Activated CD4-positive, CD25-positive, alpha-beta regulatory T cell treated with anti-CD3 and anti-CD28 coated beads, Interleukin-2, amount 50 U/mL, for 16 hours (primary cell): Measurements from ENCODE around the gene CRHR1.

Experiments used
- DNase-seq: peaks from one replicate; pipeline ENCODE4 v3.0.0-alpha.2; 2020; ENCODE audit warnings: low read depth, low spot score

CRHR1 gene

DNA sequence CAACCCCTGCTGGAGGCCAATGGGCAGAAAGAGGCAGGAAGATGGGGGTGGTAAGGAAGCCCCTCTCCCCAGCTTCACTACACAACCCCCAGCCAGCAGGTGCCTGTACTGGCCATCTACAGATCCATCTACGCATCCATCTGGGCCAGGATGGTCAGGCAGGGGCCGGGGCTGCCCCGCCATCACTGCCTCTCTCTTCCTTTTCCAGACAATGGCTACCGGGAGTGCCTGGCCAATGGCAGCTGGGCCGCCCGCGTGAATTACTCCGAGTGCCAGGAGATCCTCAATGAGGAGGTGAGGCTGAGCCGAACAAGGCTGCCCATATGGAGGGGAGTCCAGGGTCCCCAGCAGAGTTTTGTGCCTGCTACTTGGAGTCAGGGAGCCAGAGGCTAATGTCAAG lies 37.0 kb downstream of the CRHR1 start:
- DNase-seq: no peak

DNA sequence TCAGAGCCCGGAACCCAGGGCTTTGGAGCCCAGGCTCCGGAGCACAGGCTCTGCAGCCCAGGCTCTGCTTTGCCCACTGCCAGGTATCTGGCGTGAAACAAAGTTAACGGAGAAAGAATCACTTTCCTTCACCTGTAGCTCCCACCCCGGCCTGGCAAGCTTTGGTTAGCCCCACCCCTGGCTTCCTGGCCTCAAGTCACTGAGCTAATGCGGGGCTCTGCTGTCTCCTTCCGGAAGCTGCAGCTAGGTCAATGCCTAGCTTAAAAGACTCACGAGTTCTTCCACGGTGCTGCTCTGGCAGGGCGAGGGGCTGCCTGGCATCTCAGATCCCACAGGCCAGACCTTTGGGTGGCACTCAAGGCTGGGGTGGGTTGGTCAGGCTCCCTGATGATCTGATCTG lies 39.5 kb downstream of the CRHR1 start:
- no peak for DNase-seq

DNA sequence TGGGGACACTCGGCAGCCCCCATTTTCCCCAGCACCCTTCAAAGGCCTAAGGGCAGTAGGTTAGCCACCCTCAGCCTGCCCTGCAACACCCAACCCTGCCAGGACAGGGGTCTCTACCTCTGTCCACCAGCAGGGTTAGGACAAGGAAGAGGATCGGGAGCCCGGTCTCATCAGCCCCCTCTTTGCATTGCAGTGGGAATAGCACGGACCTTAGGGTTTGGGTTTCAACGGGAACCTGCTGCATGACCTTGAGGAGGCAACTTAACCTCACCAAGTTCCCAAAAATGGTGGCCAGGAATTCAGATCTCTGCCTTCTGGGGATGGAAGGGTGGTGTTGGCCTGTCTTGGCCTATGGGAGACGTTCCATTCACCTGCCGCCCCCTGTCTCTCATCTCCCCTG lies 40.4 kb downstream of the CRHR1 start:
- no peak for DNase-seq

DNA sequence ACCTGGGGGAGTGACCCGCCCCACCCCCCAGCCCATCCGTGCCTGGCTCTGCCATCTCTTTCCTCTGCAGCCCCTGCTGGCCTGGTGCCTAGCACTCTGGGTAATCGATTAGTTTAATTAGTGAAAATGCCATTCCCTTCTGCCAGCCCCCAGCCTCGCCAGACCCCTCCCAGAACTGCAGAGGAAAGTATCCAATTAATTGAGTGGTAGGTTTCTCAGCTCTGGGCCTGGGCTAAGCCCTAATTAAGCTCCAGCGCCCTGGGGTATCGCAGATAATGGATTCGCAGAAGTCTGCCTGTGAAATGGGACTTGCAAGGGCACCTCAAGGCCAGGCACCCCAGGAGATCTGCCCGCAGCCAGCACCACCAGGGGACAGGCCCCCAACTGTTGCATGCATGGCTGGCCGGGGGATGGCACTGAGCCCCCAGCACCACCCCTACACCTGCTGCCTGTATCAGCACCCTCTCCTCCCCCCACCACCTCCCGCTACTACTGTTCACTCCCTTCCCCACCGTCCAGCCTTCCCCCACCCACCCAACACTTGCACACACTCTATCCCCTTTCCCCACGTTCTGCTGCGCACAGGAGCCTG lies 40.9 kb downstream of the CRHR1 start:
- DNase-seq: no peak

DNA sequence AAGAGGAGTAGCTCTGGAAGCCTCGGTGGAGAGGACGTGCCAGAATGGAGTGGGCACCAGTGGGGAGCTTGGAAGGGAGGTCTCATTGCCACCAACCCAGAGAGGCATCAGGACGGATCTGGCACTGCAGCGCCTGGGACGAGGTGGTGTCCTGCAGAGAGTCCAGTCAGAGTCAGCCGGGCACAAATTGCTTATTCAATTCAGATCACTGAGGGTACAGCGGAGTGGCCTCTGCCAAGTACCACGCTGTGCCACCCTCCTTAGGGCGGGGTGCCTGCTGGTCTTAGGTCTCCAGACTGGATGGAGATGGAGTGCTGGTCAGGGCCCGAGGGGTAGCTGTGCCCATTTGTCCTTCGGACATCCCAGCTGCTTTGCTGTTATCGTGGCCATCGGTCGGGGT lies 41.7 kb downstream of the CRHR1 start:
- no peak for DNase-seq

DNA sequence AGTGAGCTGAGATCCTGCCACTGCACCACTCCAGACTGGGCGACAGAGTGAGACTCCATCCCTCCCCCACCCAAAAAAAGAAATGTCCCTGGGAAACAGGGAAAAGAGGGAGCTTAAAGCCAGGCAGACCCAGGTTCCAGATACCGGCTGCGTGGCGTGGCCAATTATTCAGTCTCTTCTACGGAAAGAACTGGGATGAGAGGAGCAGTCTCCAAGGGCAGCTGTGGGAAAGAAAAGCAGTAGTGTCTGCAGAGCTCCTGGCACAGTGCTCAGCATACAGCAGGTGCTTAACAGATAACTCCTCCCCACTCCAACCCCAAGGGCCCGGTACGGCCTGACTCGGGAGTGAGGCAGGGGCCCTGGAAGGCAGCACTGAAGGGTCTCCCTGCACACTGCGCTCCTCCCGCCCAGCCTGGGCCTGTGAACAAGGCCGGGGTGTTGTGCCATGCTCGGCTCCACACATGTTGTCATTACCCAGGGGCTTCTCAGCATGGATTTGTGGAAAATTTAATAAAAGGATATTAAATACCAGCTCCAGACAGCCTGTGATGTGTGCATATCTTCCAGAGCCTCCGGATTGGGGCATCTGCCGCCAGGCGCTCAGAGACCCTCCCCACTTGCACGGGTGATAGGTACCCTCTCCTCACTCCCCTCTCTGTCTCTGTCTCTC lies 42.9 kb downstream of the CRHR1 start:
- DNase-seq: no peak

DNA sequence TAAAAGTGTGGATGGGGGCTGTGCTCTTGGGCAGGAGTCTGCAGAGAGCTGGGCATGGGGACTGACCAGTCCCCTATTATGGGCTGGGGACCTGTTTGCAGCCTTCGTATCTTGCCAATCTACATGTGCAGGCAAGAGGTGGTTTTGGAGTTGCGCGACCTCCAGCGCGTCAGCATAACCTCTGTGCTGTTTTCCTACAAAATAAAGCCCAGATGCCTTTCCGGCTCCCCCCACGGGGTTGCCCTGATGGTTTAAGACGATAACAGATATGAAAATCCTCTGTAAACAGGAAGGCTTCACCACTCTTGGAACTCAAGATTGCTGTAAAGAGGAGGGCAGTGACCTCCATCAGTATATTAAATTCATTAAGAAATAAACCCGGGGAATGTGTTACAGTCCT lies 44.1 kb downstream of the CRHR1 start:
- DNase-seq: no peak

DNA sequence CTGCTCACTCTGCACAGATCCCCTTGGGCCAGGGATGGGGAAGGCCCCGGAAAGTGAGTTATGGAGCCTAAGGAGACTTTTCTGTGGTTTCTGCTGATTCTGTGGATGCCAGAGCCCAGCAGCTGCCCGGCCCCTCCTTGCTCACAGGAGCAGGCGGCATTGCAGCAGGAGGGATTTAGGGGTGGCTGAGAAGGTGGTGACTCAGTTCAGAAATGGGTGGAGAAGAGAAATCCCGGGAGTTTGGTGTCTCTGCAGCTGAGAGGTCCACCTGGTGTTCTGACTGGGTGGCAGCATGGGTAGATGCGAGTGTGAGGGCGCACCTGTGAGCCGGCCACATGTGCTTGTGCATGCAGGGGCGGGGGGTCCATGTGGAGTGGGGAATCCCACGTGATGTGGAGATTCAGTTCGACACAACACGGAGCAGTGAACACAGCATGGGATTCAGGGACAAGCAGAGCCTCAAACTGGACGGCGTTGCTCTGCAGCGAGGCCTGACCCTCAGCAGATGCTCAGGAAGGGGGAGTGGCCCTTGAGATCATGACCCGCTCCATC lies 44.5 kb downstream of the CRHR1 start:
- DNase-seq: no peak

DNA sequence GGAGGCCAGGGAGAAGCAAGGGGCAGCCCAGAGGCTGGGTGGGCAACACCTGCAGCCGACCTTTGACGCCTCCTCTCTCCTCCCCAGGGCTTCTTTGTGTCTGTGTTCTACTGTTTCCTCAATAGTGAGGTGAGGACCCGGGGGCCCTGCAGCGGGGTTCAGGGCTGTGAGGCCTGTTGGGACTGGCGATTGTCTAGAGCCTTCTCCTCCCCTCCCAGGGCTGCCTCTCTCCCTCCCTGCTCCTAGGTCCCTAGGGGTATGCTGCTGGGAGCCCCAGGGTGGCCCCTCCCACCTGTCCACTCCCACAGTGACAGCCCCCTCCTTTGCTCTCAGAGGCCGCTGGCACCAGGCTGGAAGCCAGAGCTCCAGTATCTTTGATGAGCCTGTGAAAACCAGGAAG lies 49.8 kb downstream of the CRHR1 start:
- no peak for DNase-seq

DNA sequence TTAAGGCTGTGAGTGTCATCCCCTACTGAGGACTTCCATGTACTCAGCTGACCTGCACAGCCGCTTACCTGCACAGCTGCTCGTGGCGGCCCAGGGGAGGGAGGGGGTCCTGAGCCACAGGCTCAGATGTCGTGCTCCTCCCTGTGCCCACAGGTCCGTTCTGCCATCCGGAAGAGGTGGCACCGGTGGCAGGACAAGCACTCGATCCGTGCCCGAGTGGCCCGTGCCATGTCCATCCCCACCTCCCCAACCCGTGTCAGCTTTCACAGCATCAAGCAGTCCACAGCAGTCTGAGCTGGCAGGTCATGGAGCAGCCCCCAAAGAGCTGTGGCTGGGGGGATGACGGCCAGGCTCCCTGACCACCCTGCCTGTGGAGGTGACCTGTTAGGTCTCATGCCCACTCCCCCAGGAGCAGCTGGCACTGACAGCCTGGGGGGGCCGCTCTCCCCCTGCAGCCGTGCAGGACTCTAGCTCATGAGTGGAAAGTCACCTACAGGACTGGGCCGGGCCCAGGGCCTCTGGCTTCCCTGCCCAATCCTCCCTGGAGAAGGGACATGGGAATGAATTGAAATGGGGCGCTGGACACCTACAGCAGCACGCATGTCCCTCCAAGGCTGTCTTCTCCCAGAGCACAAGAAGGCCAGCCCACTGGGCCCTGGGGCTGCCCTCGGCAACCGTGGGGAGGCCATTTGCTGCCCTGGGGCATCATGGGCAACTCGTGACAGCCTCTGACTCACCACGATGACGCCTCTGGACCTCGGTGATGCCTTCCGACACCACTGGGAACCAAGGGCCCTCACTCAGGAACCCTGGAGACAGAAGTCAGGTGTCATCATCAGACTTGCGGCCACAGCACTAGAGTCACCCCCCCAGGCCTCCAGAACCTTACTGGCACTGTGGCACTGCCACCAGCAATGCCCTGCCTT lies 50.6 kb downstream of the CRHR1 start:
- DNase-seq: no peak

DNA sequence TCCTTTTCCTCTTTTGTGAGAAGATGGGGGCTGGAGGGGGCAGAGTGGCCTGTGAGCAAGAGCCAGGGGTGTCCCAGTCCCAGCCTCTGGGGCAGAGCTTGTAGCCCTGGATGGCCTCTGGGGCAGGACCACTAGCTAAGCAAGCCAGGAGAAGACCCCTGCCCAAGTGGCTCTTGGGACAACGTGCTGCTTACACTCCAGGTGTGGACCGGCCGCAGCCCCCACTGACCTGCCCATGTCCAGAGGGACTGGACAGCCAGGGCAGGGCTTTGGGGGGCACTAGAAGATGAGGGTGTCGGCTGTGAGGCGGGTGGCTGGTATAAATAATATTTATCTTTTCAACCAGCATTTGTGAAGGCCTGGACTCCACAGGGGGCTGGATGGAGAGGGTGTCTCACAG lies 51.4 kb downstream of the CRHR1 start:
- no peak for DNase-seq

DNA sequence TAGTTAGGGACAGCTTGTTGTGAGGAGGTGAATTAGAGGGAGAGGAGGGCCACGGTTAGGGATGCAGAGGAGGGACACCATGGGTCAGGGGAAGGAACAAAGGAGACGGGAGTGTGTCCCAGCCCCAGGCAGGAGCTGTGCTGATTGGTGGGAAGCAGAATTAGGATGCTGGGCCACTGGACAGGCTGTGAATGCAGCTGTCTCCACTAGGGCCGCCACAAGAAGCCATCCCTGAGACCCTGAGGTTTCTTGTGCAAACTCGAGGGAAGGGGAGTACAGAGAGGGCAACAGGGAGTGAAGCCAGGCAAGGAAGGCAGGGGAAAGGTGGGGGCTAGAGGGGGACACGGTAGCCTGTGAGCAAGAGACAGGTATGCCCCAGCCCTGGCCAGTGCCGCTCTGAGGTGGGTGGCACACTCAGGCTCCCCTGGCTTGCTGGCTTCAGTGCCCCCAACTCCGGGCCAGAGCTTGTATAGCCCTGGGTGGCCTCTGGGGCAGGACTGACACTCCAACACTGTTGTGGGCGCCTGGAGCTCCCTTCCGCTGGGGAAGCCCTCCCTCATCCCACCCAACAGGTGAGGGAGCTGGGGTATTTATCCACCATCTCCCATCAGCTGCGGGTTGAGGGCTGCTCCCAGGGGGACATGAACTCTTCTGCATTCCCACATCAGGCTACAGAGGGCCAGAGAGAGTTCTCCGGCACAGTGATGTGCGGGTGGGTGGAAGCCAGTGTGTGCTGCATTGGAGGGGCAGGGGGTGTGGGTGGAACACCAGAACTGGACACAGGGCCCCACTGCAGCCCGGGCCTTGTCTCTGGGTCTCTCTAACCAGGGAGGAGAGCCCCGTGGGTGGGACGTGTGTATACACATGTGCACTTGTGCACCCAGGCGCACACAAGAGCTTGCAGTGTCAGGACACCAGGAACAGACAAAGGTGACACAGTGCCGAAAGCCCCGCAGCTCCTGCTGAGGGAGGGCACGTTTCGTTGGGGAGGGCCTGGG lies 52.2 kb downstream of the CRHR1 start:
- DNase-seq: no peak

DNA sequence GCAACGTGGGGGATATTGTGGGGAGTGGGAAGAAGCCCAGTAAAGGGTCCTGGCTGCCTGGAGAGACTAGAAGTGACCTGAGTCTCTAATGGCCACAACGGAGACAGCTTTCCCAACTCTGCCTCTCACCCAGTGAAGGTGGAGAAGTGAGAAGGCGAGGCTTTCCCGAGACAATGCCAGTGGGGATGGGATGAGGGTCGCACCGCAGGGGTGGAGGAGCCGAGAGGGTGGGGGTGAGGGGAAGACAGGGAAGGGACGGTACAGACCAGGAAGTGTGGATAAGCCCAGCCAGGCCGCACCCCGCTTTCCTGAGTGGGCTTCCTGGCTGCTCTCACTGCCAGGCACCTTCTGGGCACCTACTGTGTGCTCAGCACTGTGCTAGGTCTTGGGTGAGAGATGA lies 53.1 kb downstream of the CRHR1 start:
- DNase-seq: no peak

DNA sequence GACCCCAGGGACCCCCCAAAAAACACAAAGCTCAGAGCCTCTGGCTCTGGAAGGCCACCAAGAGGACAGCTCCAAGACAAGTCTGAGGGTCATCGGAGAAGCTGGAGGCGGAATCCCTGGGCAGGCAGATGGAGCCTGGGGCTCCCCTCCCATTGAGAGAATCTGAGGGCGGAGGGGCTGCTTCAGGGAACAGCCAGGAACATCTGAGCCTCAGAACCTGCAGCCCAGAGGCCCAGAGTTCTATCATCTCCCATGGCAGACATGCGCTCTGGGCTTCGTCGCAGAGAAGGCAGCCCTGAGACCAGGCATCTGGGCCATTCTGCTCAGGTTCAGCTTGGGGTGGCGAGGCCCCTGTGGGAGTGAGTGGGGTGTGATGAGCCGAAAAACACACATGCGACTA lies 53.5 kb downstream of the CRHR1 start:
- no peak for DNase-seq

DNA sequence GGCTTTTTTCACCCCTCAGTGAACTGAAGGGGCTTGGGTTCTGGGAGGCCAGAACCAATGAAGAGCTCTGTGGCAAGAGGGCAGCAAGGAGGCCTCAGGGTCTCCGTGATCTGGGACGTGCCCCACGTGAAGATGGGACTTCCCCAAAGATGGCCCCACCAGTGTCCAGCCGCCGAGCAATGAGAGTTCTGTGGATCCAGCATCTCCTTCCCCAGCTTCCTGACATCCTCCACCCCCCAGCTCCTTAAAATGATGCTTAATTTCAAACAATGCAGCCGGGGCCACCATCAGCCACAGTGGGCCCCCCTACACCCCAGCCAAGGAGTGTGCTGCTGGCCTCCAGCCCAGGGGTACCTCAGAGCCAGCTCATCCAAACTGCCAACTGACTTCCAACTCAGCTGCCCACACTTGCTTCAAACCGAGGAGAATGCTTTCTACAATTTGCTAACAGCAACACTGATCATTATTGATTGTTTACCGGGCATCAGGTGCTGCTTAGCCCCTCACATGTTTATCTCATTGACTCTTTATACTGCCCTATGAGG lies 54.7 kb downstream of the CRHR1 start:
- DNase-seq: no peak

DNA sequence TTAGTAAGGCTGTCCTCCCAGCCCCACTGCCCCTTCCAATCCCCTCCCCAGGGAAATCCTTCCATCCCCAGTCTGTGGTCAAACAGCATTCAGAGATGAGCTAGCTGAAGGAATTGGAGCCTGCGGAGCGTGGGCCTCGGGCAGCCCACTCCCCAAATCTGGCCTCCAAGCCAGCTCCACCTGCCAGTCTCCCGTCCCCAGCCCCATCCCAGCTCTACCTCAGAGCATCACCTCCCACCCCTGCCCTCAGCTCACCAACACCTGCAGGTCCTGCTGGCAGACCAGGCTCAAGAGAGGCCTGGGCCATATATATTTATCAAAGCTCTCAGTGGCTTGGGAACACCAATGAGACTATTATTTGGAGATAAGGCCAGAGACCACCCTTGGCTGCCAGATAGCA lies 55.3 kb downstream of the CRHR1 start:
- DNase-seq: no peak

DNA sequence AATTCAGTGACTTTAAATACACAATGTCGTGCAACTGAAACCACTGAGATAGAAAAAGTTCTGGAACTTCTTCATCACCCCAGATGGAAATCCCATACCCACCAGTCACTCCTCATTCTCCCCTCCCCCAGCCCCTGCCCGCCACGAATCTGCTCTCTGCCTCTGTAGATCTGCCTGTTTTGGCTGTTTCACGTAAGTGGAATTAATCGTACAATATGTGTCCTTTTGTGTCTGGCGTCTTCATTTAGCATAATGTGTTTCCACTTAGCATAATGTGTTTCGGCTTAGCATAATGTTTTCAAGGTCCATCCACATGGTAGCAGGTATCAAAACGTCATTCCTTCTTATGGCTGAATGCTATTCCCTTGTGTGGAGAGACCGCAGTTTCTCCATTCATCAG lies 57.1 kb downstream of the CRHR1 start:
- no peak for DNase-seq

DNA sequence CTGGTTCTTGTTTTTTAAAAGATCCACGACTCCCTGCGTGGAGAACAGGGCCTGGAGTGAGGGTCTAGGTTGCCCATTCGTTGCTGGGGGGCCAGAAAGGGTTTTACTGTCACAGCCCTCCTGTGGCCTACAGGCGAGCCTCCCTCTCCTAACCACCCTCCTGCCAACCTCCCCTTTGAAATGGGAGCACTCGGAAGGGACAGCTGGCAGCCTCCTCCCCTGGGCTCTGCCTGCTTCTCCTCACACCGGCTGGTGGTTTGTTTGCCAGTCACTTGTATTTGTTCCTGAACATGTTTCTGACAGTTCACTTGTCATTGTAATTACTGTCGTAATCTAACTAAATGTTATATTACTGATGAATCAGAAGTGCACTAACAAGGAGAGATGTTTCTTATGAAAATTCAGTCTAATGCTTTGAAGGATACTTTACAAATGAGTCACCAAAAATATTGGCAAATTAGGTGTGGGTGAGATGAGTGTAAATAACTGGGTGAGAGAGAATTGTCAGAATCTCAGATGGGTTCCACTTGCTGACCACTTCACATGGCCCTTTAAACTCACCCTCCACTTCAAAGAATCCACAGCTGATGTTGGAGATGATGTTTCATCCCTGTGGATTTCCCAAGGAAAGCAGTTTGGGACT lies 57.9 kb downstream of the CRHR1 start:
- DNase-seq: no peak

DNA sequence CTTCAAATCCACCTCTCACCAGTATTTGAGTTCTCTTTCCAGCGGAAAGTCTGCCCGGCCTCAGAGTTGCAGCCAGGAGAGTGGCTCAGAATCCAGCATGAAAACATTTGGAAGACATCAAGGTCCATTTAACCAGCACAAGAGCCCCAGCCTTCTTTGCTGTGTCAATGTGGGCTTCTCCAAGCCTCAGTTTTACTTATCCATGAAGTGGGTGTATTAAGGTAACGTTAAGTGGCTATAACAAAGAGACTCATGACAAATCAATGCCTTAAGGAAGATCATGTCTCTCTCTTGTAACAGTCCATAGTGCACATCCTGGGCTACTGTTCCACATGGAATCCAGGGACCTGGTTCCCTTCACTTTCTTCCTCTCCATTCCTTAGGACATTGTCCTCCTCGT lies 59.6 kb downstream of the CRHR1 start:
- no peak for DNase-seq

DNA sequence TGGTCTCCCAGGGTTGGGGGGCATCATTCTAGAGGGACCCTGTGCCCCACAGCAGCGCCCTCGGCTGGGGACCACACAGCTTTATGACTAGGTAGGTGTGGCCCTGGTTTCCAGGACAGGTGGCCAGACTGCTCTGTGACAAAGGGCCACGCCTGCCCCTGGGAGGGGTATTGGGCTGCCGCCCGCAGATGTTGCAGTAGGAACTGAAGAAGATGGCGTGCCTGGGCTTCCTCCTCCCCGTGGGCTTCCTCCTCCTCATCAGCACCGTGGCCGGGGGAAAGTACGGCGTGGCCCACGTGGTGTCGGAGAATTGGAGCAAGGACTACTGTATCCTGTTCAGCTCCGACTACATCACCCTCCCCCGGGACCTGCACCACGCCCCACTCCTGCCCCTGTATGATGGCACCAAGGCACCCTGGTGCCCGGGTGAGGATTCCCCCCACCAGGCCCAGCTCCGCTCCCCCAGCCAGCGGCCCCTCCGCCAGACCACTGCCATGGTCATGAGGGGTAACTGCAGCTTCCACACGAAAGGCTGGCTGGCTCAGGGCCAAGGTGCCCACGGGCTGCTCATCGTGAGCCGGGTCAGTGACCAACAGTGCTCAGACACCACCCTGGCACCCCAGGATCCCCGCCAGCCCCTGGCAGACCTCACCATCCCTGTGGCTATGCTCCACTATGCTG lies 60.7 kb downstream of the CRHR1 start, which contains the start of gene SPPL2C:
TSS of gene SPPL2C (plus strand) at position 187 of the 681 bp plus-strand sequence. CDS start at position 213, 26 bp downstream.
- DNase-seq: no peak
